IMR-90 (cell line): ENCODE results near the gene TF. TPM values are rescaled to one million over a fixed set of nuclear protein-coding genes. Genes with fewer than 3 reads are reported as not detected.

Source experiments
- ATAC-seq: fragments of 200-7000 bp; cut with Tn5 transposase; 2 replicates; pipeline ENCODE4 v1.9.1; 2020; ENCODE audit warnings: low read depth, mild to moderate bottlenecking, moderate library complexity
- BruUV-seq: library from RNA; stranded (reverse); fragments of 400-500 nt; replicated peaks from 2 replicates; lab custom pipeline; 2021; lab: Mats Ljungman, UMichigan
- CTCF ChIA-PET: fragments of 300-600 bp; formaldehyde crosslinking; extraction: SDS; loops from one replicate; lab custom pipeline; 2021; ENCODE audit warnings: antibody characterized with exemption; lab: Yijun Ruan, JAX
- POLR2A ChIA-PET: fragments of 300-600 bp; sonication (Branson Sonifier 250); formaldehyde crosslinking; loops from one replicate; lab custom pipeline; 2022; ENCODE audit warnings: antibody characterized with exemption; ENCODE audit not compliant: unreplicated experiment; lab: Charles Lee
- DNase-seq: peaks from one replicate; pipeline ENCODE4 v3.0.0; 2013
- H2AFZ ChIP-seq: replicated peaks from 2 replicates; pipeline ENCODE3; 2013; ENCODE audit warnings: low read length, mild to moderate bottlenecking; ENCODE audit not compliant: poor library complexity
- H2AK5ac ChIP-seq: 2 replicates; pipeline ENCODE4 v1.6.1; 2013; ENCODE audit warnings: low read depth, low read length, inconsistent platforms
- H2AK9ac ChIP-seq: replicated peaks from 2 replicates; pipeline ENCODE3; 2013; ENCODE audit warnings: mild to moderate bottlenecking, low read depth, low read length, moderate library complexity; ENCODE audit not compliant: poor library complexity
- H2BK120ac ChIP-seq: 2 replicates; pipeline ENCODE4 v1.6.1; 2013; ENCODE audit warnings: low read depth, low read length, inconsistent platforms
- H2BK15ac ChIP-seq: 3 replicates; pipeline ENCODE4 v1.6.1; 2013; ENCODE audit warnings: low read depth, low read length, inconsistent platforms
- H2BK20ac ChIP-seq: 2 replicates; pipeline ENCODE4 v1.6.1; 2013; ENCODE audit warnings: low read depth, mild to moderate bottlenecking, inconsistent platforms, low read length, moderate library complexity
- H2BK5ac ChIP-seq: 2 replicates; pipeline ENCODE4 v1.6.1; 2013; ENCODE audit warnings: mild to moderate bottlenecking, low read depth, low read length, inconsistent platforms; ENCODE audit not compliant: poor library complexity, severe bottlenecking
- H3K14ac ChIP-seq: replicated peaks from 2 replicates; pipeline ENCODE4 v1.6.1; 2013; ENCODE audit warnings: low read depth, low read length, inconsistent platforms
- H3K18ac ChIP-seq: 2 replicates; pipeline ENCODE4 v1.6.1; 2013; ENCODE audit warnings: low read depth, low read length, control low read depth
- H3K23ac ChIP-seq: 2 replicates; pipeline ENCODE4 v1.6.1; 2013; ENCODE audit warnings: low read depth, low read length, inconsistent platforms
- H3K27ac ChIP-seq: 2 replicates; pipeline ENCODE4 v1.5.1; 2013; ENCODE audit warnings: mild to moderate bottlenecking, control low read depth, low read length; ENCODE audit not compliant: insufficient read depth
- H3K27me3 ChIP-seq: 2 replicates; pipeline ENCODE4 v1.6.1; 2013; ENCODE audit warnings: low read length; ENCODE audit not compliant: control insufficient read depth, insufficient read depth
- H3K36me3 ChIP-seq: 2 replicates; pipeline ENCODE4 v1.6.1; 2013; ENCODE audit warnings: low read length, mixed read lengths; ENCODE audit not compliant: control insufficient read depth, insufficient read depth
- H3K4ac ChIP-seq: 2 replicates; pipeline ENCODE4 v1.6.1; 2013; ENCODE audit warnings: low read depth, low read length, inconsistent platforms
- H3K4me1 ChIP-seq: 2 replicates; pipeline ENCODE4 v1.6.1; 2013; ENCODE audit warnings: low read length, mixed read lengths; ENCODE audit not compliant: control insufficient read depth, insufficient read depth
- H3K4me2 ChIP-seq: 2 replicates; pipeline ENCODE4 v1.6.1; 2013; ENCODE audit warnings: low read depth, mild to moderate bottlenecking, control low read depth, low read length, moderate library complexity
- H3K4me3 ChIP-seq: 2 replicates; pipeline ENCODE4 v1.5.1; 2013; ENCODE audit warnings: low read depth, mild to moderate bottlenecking, control low read depth, low read length, moderate library complexity; ENCODE audit not compliant: insufficient read depth
- H3K56ac ChIP-seq: 2 replicates; pipeline ENCODE4 v1.6.1; 2013; ENCODE audit warnings: low read length, inconsistent platforms; ENCODE audit not compliant: insufficient read depth; ENCODE audit errors: extremely low read depth
- H3K79me1 ChIP-seq, 2 experiments: 2 replicates each; pipeline ENCODE4 v1.6.1; 2013; ENCODE audit warnings: low read length in 2 of 2, inconsistent platforms in 1 of 2, low read depth in 1 of 2
- H3K9ac ChIP-seq: 2 replicates; pipeline ENCODE4 v1.6.1; 2013; ENCODE audit warnings: low read depth, low read length, control low read depth
- H3K9me1 ChIP-seq: 2 replicates; pipeline ENCODE4 v1.6.1; 2013; ENCODE audit warnings: low read length, inconsistent platforms; ENCODE audit not compliant: insufficient read depth
- H3K9me3 ChIP-seq: 2 replicates; pipeline ENCODE4 v1.6.1; 2013; ENCODE audit warnings: low read length; ENCODE audit not compliant: control insufficient read depth, insufficient read depth
- H4K20me1 ChIP-seq: 2 replicates; pipeline ENCODE4 v1.6.1; 2013; ENCODE audit warnings: low read length, inconsistent platforms; ENCODE audit not compliant: insufficient read depth
- H4K5ac ChIP-seq: 2 replicates; pipeline ENCODE4 v1.6.1; 2013; ENCODE audit warnings: mild to moderate bottlenecking, low read depth, low read length, control low read depth
- H4K8ac ChIP-seq, 2 experiments: 2 replicates each; pipeline ENCODE4 v1.6.1; 2013; ENCODE audit warnings: low read depth in 2 of 2, low read length in 2 of 2, control low read depth in 1 of 2, inconsistent platforms in 1 of 2
- H4K91ac ChIP-seq: 2 replicates; pipeline ENCODE4 v1.6.1; 2013; ENCODE audit warnings: low read depth, low read length, inconsistent platforms; ENCODE audit not compliant: insufficient read depth
- BHLHE40 ChIP-seq: fragments of 150-350 bp; IDR thresholded peaks from 2 replicates; pipeline ENCODE4 v1.6.1; 2016; ENCODE audit warnings: mild to moderate bottlenecking, low read depth, low read length
- CEBPB ChIP-seq: IDR thresholded peaks from 2 replicates; pipeline ENCODE4 v1.6.1; 2012; ENCODE audit warnings: low read depth, low read length, improper control_type of control experiment
- CHD1 ChIP-seq: IDR thresholded peaks from 2 replicates; pipeline ENCODE4 v1.6.1; 2012; ENCODE audit warnings: low read depth, low read length, improper control_type of control experiment
- FOS ChIP-seq: fragments of 150-350 bp; IDR thresholded peaks from 2 replicates; pipeline ENCODE4 v1.6.1; 2016; ENCODE audit warnings: low read depth, low read length
- MAFK ChIP-seq: IDR thresholded peaks from 2 replicates; pipeline ENCODE4 v1.6.1; 2012; ENCODE audit warnings: low read depth, low read length, improper control_type of control experiment
- MXI1 ChIP-seq: IDR thresholded peaks from 2 replicates; pipeline ENCODE4 v1.6.1; 2012; ENCODE audit warnings: low read depth, mild to moderate bottlenecking, low read length, moderate library complexity, borderline replicate concordance
- NFE2L2 ChIP-seq: fragments of 150-350 bp; IDR thresholded peaks from 2 replicates; pipeline ENCODE4 v1.6.1; 2016; ENCODE audit warnings: low read depth, mild to moderate bottlenecking, low read length
- POLR2A ChIP-seq: IDR thresholded peaks from 2 replicates; pipeline ENCODE4 v1.6.1; 2012; ENCODE audit warnings: mild to moderate bottlenecking, low read depth, low read length
- RAD21 ChIP-seq: IDR thresholded peaks from 2 replicates; pipeline ENCODE4 v1.6.1; 2012; ENCODE audit warnings: low read length, improper control_type of control experiment
- RFX5 ChIP-seq: IDR thresholded peaks from 2 replicates; pipeline ENCODE4 v1.8.0; 2012; ENCODE audit warnings: low read depth, mild to moderate bottlenecking, low read length, moderate library complexity
- WGBS, 2 experiments: methylation state at CpG; one replicate each; pipeline versions ENCODE4 v1.1.5 to v1.1.7; 2013; ENCODE audit warnings: missing lambda C conversion rate in 2 of 2; ENCODE audit not compliant: insufficient read length in 1 of 2; ENCODE audit errors: extremely low coverage in 2 of 2; 5-methylcytosine and 5-hydroxymethylcytosine counted together
- dilution Hi-C: fragments of 300-500 bp; cut with HindIII; formaldehyde crosslinking; loops from one replicate; pipeline ENCODE4 v1.14.3; 2018; ENCODE audit warnings: low sequenced_read_pairs; ENCODE audit not compliant: unreplicated experiment
- in situ Hi-C: fragments of 300-500 bp; cut with MboI; formaldehyde crosslinking; loops from 3 replicates; pipeline ENCODE4 v1.14.3; 2019; ENCODE audit warnings: low sequenced_read_pairs, inconsistent platforms, mixed read lengths
- intact Hi-C: fragments of 100-400 bp; cut with micrococcal nuclease; formaldehyde crosslinking; loops from 2 replicates; pipeline ENCODE4 v1.10.0; 2022
- polyA plus RNA-seq, 3 experiments: library from polyadenylated mRNA; depleted of rRNA; stranded (reverse); fragments of >200 nt; gene quantifications; 2 replicates each; pipeline ENCODE4 v1.2.3, GENCODE V29; 2012; ENCODE audit warnings: low replicate concordance in 1 of 3
- total RNA-seq: library from RNA; depleted of rRNA; stranded (reverse); fragments of >200 nt; gene quantifications from 2 replicates; pipeline ENCODE4 v1.2.3, GENCODE V29; 2012
- TF ChIP-seq, protein P1 (sequence below): conservative IDR thresholded peaks from 2 replicates; pipeline ENCODE4 v1.5.1; 2012; ENCODE audit warnings: mild to moderate bottlenecking, low read depth, low read length, improper control_type of control experiment

The TF gene
- total and polyA plus RNA-seq, 2 of the 4 experiments (the other 2 are of a cell fraction) = 0.07 TPM; not detected in 1

DNA sequence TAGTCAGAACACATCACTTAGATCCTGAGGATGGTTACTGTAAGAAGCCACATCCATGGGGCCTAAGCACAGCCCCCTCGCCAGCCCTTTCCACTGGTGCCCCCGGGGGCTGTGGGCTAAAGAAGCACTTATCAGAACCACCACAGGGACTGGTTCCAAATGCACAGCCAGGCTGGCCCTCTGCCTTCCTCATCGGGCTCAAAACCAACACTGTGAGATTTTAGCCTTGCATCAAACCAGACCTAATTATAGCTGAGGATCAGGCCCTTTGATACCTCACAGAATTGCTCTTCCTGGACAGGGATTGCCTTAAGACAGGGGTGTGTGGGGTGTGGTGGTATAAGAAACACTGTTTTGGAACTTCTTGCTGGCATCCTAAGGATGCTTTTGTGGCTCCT lies 83.1 kb downstream of the TF start:
- in situ Hi-C loops (loop anchor here (10.0 kb wide), 1 partner anchor 375 kb away; no protein-coding TSS in a partner anchor), dilution Hi-C loops (no loop called here)
- 80% methylated on average over 1 of the region's 3 CpGs; no CpG with 5 or more reads in 1 of the 2 experiments for WGBS, 2 experiments

More for the DNA sequence above, 83.1 kb downstream of the TF start:
- Histone ChIP-seq H4K91ac (no peak overlapping the region), H2BK5ac (no peak overlapping the region), H2AK5ac (no peak overlapping the region), H3K9ac (no peak overlapping the region), H3K4me1 (no peaks in the 10 kb centered on the region), H3K9me3 (no peaks in the 10 kb centered on the region), H3K56ac (no peak overlapping the region), H4K20me1 (no peaks in the 10 kb centered on the region), H3K18ac (no peak overlapping the region), H4K8ac (no peak overlapping the region), H2BK20ac (no peak overlapping the region), H2AFZ (no peak overlapping the region), H3K79me1 (no peaks in the 10 kb centered on the region), H2AK9ac (no peak overlapping the region), H3K23ac (no peak overlapping the region; the same call in 1 of the 2 replicates), H3K9me1 (peaks cover 11% of the 10 kb centered on the region), H3K36me3 (peaks cover 8% of the 10 kb centered on the region), H3K4me2 (no peak overlapping the region), H3K14ac (no peak overlapping the region), H2BK120ac (no peak overlapping the region), H2BK15ac (no peak overlapping the region), H4K5ac (no peak overlapping the region), H3K27ac (no peak overlapping the region), H3K4ac (no peak overlapping the region), H3K4me3 (no peak overlapping the region), H3K27me3 (peaks cover 8% of the 10 kb centered on the region)
- intact Hi-C loops = no loop called here
- POLR2A ChIA-PET = no interaction called here
- DNase-seq (no peak), ATAC-seq (no peak)
- BruUV-seq = no TSS peak
- CTCF ChIA-PET = no interaction called here
- TF ChIP-seq CHD1 = no peak
- no peak for TF ChIP-seq POLR2A
- TF ChIP-seq BHLHE40 = no peak
- no peak for TF ChIP-seq RFX5
- no peak for TF ChIP-seq MAFK
- no peak for TF ChIP-seq RAD21
- no peak for TF ChIP-seq NFE2L2
- TF ChIP-seq FOS = no peak
- no peak for TF ChIP-seq CEBPB
- no peak for TF ChIP-seq MXI1
- TF ChIP-seq, protein P1, sequence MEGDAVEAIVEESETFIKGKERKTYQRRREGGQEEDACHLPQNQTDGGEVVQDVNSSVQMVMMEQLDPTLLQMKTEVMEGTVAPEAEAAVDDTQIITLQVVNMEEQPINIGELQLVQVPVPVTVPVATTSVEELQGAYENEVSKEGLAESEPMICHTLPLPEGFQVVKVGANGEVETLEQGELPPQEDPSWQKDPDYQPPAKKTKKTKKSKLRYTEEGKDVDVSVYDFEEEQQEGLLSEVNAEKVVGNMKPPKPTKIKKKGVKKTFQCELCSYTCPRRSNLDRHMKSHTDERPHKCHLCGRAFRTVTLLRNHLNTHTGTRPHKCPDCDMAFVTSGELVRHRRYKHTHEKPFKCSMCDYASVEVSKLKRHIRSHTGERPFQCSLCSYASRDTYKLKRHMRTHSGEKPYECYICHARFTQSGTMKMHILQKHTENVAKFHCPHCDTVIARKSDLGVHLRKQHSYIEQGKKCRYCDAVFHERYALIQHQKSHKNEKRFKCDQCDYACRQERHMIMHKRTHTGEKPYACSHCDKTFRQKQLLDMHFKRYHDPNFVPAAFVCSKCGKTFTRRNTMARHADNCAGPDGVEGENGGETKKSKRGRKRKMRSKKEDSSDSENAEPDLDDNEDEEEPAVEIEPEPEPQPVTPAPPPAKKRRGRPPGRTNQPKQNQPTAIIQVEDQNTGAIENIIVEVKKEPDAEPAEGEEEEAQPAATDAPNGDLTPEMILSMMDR = no peak
